Measurements from ENCODE around the gene EIF3I.

- TF ChIP-seq POLR2A (IDR thresholded peaks at IDR 0.05; ENCODE audit: low read length) (no peak), CTCF (IDR thresholded peaks at IDR 0.05) (no peak), MAX (IDR thresholded peaks at IDR 0.05) (no peak), RFX5 (IDR thresholded peaks at IDR 0.05) (no peak), REST (IDR thresholded peaks at IDR 0.05) (no peak), JUN (IDR thresholded peaks at IDR 0.05) (no peak), KDM5A (IDR thresholded peaks at IDR 0.05) (no peak), RAD21 (conservative IDR thresholded peaks at IDR 0.05 in 1 of 2, IDR thresholded peaks at IDR 0.05 in 1 of 2) (no peak), USF2 (IDR thresholded peaks at IDR 0.05) (no peak), CHD2 (IDR thresholded peaks at IDR 0.05; ENCODE audit: low read length, partially characterized antibody) (no peak), ESRRA (IDR thresholded peaks at IDR 0.05; ENCODE audit: borderline replicate concordance, low read length) (no peak)
Observed at GRCh38 chr1:32197074-32197473, 25.1 kb upstream of the EIF3I start.

Measured in A549 (cell line).